Measurements from ENCODE around the gene TMEM255B. TPM values are rescaled to one million over a fixed set of nuclear protein-coding genes. Genes with fewer than 3 reads are reported as not detected.

Gene TMEM255B
- total RNA-seq, 2 experiments from 2014 or later: 1.7 to 1.8 TPM

DNA sequence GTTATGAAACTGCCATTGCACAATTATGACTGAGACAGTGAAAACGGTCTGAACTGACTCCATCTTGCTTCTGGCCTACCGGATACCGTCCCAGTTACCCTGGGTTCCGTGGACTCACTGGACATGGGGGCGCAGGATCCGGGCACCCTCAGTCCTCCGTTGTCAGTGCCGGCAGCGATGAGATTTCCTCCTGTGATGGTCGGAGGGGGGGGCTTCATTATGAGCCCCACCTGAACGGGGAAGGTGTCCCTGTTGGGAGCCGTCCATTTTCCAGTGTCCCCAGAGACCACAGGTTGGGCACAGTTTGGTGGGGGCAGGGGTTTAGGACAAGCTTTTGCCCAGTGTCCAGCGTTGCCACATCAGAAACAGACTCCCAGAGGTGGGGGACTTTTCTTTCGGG lies 23.4 kb downstream of the TMEM255B start:
- Mint-ChIP-seq H3K36me3 (ENCODE audit: low read depth) (no peaks in the 10 kb centered on the region), H3K4me1 (ENCODE audit: low read depth) (peaks cover 3% of the 10 kb centered on the region), H3K27ac (no peak overlapping the region), H3K4me3 (no peak overlapping the region), H3K27me3 (peaks cover 18% of the 10 kb centered on the region), H3K9me3 (no peaks in the 10 kb centered on the region)
- ChIA-PET POLR2A (no interaction called here), CTCF (interaction anchor here (0.8 to 1.5 kb wide), 3 partner anchors 9 to 21 kb away, joined by 3 to 4 read pairs (median 3); no protein-coding TSS in a partner anchor)
- DNase-seq (no peak), ATAC-seq (no peak)
- intact Hi-C loops (cut with micrococcal nuclease): no loop called here
- TF ChIP-seq, protein P1, sequence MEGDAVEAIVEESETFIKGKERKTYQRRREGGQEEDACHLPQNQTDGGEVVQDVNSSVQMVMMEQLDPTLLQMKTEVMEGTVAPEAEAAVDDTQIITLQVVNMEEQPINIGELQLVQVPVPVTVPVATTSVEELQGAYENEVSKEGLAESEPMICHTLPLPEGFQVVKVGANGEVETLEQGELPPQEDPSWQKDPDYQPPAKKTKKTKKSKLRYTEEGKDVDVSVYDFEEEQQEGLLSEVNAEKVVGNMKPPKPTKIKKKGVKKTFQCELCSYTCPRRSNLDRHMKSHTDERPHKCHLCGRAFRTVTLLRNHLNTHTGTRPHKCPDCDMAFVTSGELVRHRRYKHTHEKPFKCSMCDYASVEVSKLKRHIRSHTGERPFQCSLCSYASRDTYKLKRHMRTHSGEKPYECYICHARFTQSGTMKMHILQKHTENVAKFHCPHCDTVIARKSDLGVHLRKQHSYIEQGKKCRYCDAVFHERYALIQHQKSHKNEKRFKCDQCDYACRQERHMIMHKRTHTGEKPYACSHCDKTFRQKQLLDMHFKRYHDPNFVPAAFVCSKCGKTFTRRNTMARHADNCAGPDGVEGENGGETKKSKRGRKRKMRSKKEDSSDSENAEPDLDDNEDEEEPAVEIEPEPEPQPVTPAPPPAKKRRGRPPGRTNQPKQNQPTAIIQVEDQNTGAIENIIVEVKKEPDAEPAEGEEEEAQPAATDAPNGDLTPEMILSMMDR (IDR thresholded peaks at IDR 0.05): no peak

DNA sequence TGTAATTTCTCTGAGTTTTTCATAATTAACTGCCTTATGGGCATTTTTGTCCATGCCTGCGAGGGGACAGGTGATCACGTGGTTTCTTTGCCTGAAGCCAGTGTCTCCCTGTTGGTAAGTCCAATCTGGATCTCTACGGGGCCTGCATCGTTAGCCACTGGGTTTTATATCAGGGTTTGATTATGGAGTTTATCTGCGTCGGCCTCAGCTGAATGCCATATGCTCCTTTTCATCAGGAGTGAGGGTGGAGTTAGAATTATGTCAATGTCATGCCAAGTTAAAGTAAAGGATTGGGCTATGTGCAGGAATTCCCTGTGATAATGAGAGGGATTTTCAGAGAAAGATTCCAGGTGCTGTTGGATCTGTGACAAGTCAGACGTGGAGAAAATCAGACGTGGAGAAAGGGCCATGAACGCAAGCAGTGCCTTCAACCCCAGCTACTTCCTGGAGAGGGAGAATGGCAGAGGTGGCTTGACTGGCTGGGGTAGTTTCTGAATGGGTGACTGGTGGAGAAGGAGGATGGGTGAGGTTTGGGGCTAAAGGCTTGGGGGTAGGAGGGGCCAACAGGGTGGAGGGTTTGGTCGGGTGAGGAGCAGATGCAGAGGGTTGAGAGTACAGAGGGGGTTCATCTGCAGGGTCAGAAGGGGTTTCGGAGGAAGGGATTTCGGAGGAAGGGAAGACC lies 24.3 kb downstream of the TMEM255B start:
- intact Hi-C loops (cut with micrococcal nuclease): no loop called here
- H3K36me3 Mint-ChIP-seq (ENCODE audit: low read depth): no peaks in the 10 kb centered on the region
- H3K9me3 Mint-ChIP-seq: no peaks in the 10 kb centered on the region
- H3K27ac Mint-ChIP-seq: no peak overlapping the region
- H3K4me3 Mint-ChIP-seq: no peak overlapping the region
- H3K27me3 Mint-ChIP-seq: peaks cover 16% of the 10 kb centered on the region
- ChIA-PET CTCF (interaction anchor here (0.7 to 1.1 kb wide), 2 partner anchors 20 to 33 kb away, joined by 3 read pairs; no protein-coding TSS in a partner anchor), POLR2A (no interaction called here)
- ATAC-seq (no peak), DNase-seq (no peak)
- TF ChIP-seq, protein P1 (IDR thresholded peaks at IDR 0.05): no peak
- H3K4me1 Mint-ChIP-seq (ENCODE audit: low read depth): peaks cover 3% of the 10 kb centered on the region

DNA sequence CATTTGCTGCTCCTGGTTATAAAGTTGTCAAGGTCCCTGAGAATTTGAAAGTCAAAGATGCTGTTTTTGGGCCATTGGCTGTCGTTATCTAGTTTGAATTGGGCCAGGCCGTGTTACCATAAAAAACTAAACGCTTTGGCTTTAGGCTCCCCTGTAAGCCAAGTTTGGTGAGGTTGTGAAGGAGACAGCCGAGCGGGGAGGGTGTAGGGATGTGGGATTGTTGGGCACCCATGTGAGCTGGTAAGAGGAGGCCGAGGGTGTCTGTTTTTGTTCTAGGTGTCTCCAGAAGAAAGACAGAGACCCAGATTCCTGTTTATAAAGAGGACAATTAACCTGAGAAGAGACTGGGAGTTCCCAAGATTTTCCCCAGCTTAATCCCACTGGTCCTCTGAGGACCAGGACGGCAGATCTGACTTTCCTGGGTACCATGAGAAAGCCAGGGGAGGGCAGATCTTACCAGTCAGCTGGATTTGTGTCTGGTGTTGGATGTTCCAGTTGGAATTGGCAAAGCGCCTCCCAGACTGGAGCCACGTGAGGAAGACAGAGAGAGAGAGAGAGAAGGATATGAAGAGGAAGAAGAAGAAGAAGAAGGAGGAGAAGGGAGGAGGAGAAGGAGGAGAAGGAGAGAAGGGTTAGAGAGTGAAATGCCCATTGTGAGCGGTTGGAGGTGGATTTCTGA lies 25.1 kb downstream of the TMEM255B start:
- TF ChIP-seq, protein P1 (IDR thresholded peaks at IDR 0.05): no peak
- CTCF ChIA-PET: interaction anchor here (0.7 kb wide), 1 partner anchor 32 kb away, joined by 3 read pairs; no protein-coding TSS in a partner anchor
- peaks cover 3% of the 10 kb centered on the region for H3K4me1 Mint-ChIP-seq (ENCODE audit: low read depth)
- ATAC-seq (no peak), DNase-seq (no peak)
- H3K9me3 Mint-ChIP-seq: no peaks in the 10 kb centered on the region
- H3K36me3 Mint-ChIP-seq (ENCODE audit: low read depth): no peaks in the 10 kb centered on the region
- intact Hi-C loops (cut with micrococcal nuclease): no loop called here
- POLR2A ChIA-PET: no interaction called here
- H3K27me3 Mint-ChIP-seq: peaks cover 10% of the 10 kb centered on the region
- H3K4me3 Mint-ChIP-seq: no peak overlapping the region
- H3K27ac Mint-ChIP-seq: no peak overlapping the region

DNA sequence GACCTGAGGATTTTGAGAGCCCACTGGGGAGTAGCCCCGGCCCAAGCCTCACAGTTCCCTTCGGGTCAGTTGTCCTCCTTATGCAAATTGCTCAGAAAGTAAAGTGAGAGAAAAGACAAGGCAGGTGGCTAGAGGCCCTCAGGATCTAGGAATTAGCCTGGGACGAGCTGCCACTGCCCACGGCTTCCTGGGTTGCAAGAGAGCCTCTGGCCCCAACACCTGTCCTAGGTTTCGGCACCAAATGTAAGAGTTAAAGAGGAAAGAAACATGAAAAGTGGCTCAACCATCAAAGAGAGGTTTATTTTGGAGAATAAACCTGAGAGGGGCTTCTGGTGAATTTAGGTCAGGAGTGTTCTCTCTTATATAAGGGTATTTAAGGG lies 25.6 kb downstream of the TMEM255B start:
- peaks cover 3% of the 10 kb centered on the region for H3K4me1 Mint-ChIP-seq (ENCODE audit: low read depth)
- DNase-seq (no peak), ATAC-seq (no peak)
- CTCF ChIA-PET: no interaction called here
- no peak overlapping the region for H3K27ac Mint-ChIP-seq
- no peaks in the 10 kb centered on the region for H3K36me3 Mint-ChIP-seq (ENCODE audit: low read depth)
- TF ChIP-seq, protein P1 (IDR thresholded peaks at IDR 0.05): no peak
- H3K27me3 Mint-ChIP-seq: peaks cover 6% of the 10 kb centered on the region
- H3K4me3 Mint-ChIP-seq: no peak overlapping the region
- POLR2A ChIA-PET: no interaction called here
- no peaks in the 10 kb centered on the region for H3K9me3 Mint-ChIP-seq
- intact Hi-C loops (cut with micrococcal nuclease): no loop called here
